NOMO-1 treated with dmso at 0.1 percent for 144 hours (cell line): ENCODE data around the gene STXBP1.

Experiments used
- DNase-seq: peaks from one replicate; lab custom pipeline; 2025; ENCODE audit not compliant: unreplicated experiment; lab: John Stamatoyannopoulos, UW

STXBP1 gene

GRCh38 chr9:127731938-127732337 lies 119.9 kb downstream of the STXBP1 start:
- no peak for DNase-seq

DNA sequence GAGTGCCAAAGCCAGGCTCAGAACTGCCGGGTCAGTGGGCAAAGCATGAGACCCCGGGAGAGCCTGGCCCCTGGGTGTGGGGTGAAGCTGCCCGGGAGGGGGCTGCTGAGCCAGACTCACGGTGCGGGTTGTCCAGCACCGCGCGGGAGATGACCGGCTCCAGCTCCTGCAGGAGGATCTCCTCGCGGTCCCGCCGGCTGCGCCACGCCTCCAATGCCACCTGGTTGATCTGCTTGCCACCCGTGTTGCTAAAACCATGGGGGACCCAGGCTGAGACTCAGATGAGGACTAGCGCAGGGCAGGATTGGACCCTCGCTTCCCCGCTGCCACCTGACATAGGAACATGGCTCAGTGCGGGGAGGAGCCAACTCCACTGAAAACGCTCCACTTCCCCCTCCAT lies 120.4 kb downstream of the STXBP1 start:
- no peak for DNase-seq

DNA sequence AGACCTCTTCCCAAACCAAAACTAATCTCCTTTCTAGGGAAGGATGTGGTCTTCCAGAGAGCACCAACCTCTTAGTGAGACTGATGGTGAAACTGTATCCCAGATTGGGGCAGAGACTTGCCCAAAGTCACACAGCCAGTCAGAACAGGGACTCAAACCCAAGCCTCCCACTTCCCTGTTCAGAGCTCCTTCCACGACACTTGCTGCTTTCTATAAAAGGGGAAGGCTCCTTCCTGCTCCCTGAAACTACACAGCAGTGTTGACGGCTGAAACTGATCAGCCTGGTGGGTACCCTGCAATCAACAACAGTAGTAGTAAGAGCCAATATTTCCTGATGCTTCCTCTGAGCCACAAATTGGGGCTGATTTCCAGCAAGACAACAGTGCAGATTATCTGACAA lies 121.5 kb downstream of the STXBP1 start:
- DNase-seq: peak; percentile 22

DNA sequence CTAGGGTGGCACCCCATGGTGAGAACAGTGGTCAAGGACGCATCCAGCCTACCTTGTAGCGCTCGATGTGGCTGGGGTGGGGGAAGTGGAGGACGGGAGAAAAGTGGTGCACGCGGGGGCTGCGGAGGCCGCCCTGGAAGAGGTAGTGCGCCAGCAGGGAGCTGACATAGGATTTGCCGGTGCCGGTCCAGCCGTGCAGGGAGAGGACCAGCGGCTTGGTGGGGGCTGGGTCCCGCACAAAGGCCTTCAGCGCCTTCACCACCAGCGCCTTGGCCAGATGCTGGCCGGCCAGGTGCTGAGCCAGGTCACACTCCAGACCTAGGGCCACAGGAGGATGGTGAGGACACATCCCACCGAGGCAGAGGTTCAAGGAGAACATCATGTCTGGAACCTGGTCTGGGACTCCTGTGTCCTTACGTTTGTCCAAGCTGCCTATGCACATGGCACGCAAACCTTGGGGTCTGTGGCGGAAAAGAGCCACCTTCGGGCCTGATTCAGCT lies 122.2 kb downstream of the STXBP1 start:
- DNase-seq: no peak

- peak; percentile 98 for DNase-seq
Observed at GRCh38 chr9:127734747-127735529, 122.9 kb downstream of the STXBP1 start, which contains the start of gene TOR2A. TSS of gene TOR2A (minus strand) at chr9:127735294. CDS start at chr9:127735270, 24 bp downstream.

DNA sequence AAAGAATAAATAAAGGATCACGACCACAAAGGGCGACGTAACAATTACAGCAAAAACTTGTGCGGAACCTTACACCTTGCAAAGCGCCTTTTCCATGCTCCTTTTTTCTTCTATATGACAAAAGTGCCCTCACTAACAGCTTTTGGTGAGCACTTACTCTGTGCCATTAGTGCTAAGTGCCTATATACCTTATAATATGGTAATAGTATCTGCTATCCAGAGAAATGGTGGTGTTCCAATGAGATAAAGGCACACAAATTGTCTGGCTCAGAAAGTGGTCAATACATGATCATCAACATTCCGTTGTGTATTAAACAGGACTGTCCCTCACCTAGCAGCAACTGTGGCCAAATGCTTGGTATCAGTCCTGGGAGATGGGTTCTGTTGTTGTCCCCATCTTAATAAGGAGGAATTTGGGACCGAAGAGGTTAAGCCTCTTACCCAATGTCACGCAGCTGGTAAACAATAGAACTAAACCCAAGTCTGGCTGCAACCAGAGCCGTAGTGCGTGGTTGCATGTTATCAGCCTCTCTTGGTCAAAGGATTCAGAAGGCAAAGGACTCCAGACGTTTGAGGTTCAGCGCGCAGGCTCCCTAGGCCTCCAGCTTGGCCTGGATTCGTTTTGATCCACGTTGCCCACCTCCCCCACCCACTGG lies 123.6 kb downstream of the STXBP1 start:
- no peak for DNase-seq

DNA sequence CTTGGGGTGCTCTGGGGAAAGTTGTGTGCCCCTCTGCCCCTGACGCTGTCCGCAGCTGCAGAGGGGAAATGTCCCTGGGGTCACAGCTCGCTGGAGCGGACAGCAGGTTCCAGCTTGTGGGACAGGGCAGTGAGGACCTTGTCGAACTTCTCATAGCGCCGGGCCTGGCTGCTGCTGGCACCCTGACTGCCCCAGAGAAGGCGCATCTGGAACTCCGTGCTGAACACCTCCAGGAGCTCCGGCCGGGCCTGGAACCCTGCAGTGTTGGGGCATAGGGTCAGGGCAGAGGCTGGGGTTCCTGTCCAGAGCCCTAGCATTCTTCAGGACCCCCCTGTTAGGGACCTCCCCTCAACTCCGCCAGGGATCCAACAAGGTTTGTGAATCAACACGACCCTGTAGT lies 126.6 kb downstream of the STXBP1 start:
- no peak for DNase-seq

- DNase-seq: no peak
Observed at GRCh38 chr9:127739614-127740330, 127.7 kb downstream of the STXBP1 start.

DNA sequence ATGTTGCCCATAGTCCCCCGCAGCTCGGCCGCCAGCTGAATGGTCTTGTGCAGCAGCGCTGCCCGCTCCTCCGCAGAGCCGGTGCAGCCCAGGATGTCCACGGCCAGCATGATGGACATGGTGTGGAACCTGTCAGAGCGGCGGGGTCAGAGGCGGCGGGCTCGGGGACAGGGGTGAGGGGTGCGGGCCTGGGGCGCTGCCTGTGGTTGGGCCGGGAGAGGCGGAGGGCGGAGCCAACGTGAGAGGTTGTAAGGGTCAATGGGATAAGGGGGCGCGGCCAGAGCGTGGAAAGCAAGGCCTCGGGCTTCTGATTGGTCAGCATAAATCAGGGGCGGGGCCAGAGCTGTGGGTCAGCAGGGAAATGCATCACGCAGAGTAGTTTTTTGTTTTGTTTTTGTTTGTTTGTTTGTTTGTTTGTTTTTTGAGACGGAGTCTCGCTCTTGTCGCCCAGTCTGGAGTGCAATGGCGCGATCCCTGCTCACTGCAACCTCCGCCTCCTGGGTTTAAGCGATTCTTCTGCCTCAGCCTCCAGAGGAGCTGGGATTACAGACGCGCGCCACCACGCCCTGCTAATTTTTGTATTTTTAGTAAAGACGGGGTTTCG lies 129.9 kb downstream of the STXBP1 start:
- no peak for DNase-seq
